ENCODE data around the gene FTH1. TPM values are rescaled to one million over a fixed set of nuclear protein-coding genes. Genes with fewer than 3 reads are reported as not detected.

Gene FTH1
- total and polyA plus RNA-seq, 2 of the 13 experiments (the other 11 are each of a cell fraction or from before 2014, with no cell fraction given): 607 to 760 TPM

DNA sequence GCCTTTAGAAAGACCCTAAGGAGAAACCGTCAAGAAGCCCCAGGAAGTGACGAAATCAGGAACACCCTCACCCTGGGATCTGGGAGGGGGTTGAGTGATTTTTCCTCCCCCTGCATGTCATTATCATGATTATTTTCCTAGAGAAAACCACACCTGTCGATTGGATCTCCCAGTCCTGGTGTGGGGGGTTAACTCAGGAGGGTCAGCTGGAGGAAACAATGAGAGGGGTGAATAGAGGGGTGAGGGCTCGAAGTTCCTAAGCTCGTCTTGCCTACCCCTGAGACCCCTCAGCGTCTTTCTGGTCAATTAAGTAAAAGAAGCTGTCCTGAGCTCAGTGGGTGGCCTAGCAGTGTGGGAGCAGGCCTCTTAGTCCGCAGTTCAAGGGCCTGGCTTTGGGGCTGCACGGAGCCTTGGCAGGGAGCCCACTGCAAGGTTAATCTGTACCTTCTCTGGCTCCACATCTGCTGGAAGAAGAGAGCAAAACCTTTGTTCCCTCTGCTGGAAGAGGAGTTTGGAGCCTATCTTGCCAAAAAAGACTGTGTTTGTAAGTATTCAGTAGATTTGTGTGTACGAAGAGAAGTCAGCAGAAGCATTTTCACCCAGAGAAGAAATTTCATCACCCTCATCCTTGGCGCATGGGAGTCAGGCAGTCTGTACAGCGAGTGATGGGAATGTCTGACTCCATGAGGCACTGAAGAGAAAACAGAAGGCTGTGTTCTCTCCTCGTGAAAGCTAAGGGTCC is 34.2 kb upstream of the FTH1 start (continued):
- TF ChIP-seq RCOR2 (CRISPR knock-in tag; IDR thresholded peaks at IDR 0.05) (peak; percentile 56; the same call in 1 of the 2 replicates), ZSCAN31 (CRISPR knock-in tag; IDR thresholded peaks at IDR 0.05; ENCODE audit: low read depth) (no peak), HOXA5 (CRISPR knock-in tag; IDR thresholded peaks at IDR 0.05) (peak; percentile 71; the same call in 1 of the 2 replicates), EHMT2 (IDR thresholded peaks at IDR 0.05; ENCODE audit: borderline replicate concordance, low read depth, low read length) (no peak), ZSCAN21 (CRISPR knock-in tag; IDR thresholded peaks at IDR 0.05; ENCODE audit: borderline replicate concordance) (no peak), EEA1 (CRISPR knock-in tag; IDR thresholded peaks at IDR 0.05; ENCODE audit: borderline replicate concordance) (no peak), SMC3 (IDR thresholded peaks at IDR 0.05; ENCODE audit: low read length) (peak; percentile 34; the same call in 1 of the 2 replicates), KAT7 (CRISPR knock-in tag; IDR thresholded peaks at IDR 0.05; ENCODE audit: borderline replicate concordance) (no peak), KAT2B (IDR thresholded peaks at IDR 0.05; ENCODE audit: borderline replicate concordance, low read depth, low read length) (no peak), FOXJ3 (CRISPR knock-in tag; IDR thresholded peaks at IDR 0.05; ENCODE audit: borderline replicate concordance) (peak; percentile 62; the same call in 1 of the 2 replicates), ZNF34 (CRISPR knock-in tag; IDR thresholded peaks at IDR 0.05; ENCODE audit: borderline replicate concordance) (peak; percentile 73; the same call in 1 of the 2 replicates), ZNF772 (CRISPR knock-in tag; IDR thresholded peaks at IDR 0.05) (peak; percentile 64; the same call in 1 of the 2 replicates), RXRA (CRISPR knock-in tag; IDR thresholded peaks at IDR 0.05) (peak; percentile 50; the same call in 1 of the 2 replicates), SETDB1 (CRISPR knock-in tag; IDR thresholded peaks at IDR 0.05; ENCODE audit: borderline replicate concordance) (no peak), RARG (CRISPR knock-in tag; IDR thresholded peaks at IDR 0.05; ENCODE audit: low read depth) (no peak), TCF7 (IDR thresholded peaks at IDR 0.05; ENCODE audit: low read depth) (peak; percentile 37; the same call in 1 of the 2 replicates), ZNF563 (CRISPR knock-in tag; IDR thresholded peaks at IDR 0.05) (0 out of 2 replicates have a peak, but pooled peaks have one; percentile 32), KDM5A (IDR thresholded peaks at IDR 0.05; ENCODE audit: borderline replicate concordance, low read length) (no peak), ZNF543 (CRISPR knock-in tag; IDR thresholded peaks at IDR 0.05) (no peak; the same call in 1 of the 2 replicates), ZNF430 (CRISPR knock-in tag; IDR thresholded peaks at IDR 0.05) (no peak; the same call in 1 of the 2 replicates), ZNF296 (CRISPR knock-in tag; conservative IDR thresholded peaks at IDR 0.05) (no peak)
- TF ChIP-seq, protein P1, sequence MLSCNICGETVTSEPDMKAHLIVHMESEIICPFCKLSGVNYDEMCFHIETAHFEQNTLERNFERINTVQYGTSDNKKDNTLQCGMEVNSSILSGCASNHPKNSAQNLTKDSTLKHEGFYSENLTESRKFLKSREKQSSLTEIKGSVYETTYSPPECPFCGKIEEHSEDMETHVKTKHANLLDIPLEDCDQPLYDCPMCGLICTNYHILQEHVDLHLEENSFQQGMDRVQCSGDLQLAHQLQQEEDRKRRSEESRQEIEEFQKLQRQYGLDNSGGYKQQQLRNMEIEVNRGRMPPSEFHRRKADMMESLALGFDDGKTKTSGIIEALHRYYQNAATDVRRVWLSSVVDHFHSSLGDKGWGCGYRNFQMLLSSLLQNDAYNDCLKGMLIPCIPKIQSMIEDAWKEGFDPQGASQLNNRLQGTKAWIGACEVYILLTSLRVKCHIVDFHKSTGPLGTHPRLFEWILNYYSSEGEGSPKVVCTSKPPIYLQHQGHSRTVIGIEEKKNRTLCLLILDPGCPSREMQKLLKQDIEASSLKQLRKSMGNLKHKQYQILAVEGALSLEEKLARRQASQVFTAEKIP (CRISPR knock-in tag; IDR thresholded peaks at IDR 0.05; ENCODE audit: borderline replicate concordance): no peak
- TF ChIP-seq, protein P2, sequence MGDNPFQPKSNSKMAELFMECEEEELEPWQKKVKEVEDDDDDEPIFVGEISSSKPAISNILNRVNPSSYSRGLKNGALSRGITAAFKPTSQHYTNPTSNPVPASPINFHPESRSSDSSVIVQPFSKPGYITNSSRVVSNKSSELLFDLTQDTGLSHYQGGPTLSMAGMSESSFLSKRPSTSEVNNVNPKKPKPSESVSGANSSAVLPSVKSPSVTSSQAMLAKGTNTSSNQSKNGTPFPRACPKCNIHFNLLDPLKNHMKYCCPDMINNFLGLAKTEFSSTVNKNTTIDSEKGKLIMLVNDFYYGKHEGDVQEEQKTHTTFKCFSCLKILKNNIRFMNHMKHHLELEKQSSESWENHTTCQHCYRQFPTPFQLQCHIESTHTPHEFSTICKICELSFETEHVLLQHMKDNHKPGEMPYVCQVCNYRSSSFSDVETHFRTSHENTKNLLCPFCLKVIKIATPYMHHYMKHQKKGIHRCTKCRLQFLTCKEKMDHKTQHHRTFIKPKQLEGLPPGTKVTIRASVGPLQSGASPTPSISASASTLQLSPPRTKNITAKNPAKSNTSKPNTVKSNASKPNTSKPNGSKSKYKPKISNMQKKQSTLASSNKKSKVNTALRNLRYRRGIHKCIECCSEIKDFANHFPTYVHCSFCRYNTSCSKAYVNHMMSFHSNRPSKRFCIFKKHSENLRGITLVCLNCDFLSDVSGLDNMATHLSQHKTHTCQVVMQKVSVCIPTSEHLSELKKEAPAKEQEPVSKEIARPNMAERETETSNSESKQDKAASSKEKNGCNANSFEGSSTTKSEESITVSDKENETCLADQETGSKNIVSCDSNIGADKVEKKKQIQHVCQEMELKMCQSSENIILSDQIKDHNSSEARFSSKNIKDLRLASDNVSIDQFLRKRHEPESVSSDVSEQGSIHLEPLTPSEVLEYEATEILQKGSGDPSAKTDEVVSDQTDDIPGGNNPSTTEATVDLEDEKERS (CRISPR knock-in tag; IDR thresholded peaks at IDR 0.05): no peak; the same call in 1 of the 2 replicates
- TF ChIP-seq, protein P3, sequence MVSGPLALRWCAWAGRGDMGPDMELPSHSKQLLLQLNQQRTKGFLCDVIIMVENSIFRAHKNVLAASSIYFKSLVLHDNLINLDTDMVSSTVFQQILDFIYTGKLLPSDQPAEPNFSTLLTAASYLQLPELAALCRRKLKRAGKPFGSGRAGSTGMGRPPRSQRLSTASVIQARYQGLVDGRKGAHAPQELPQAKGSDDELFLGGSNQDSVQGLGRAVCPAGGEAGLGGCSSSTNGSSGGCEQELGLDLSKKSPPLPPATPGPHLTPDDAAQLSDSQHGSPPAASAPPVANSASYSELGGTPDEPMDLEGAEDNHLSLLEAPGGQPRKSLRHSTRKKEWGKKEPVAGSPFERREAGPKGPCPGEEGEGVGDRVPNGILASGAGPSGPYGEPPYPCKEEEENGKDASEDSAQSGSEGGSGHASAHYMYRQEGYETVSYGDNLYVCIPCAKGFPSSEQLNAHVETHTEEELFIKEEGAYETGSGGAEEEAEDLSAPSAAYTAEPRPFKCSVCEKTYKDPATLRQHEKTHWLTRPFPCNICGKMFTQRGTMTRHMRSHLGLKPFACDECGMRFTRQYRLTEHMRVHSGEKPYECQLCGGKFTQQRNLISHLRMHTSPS (CRISPR knock-in tag; IDR thresholded peaks at IDR 0.05; ENCODE audit: low read depth): no peak

Measured in HepG2 (cell line).